GM18858 (cell line): ENCODE data around the gene SIK1.
"Not testable (repeated sequence)": the region's sequence is repeated elsewhere in the genome, so short reads cannot be mapped to it uniquely, and the experiment has no call there.

Experiments used
- ATAC-seq: cut with Tn5 transposase; IDR thresholded peaks from one replicate; pipeline ENCODE4 v1.9.1; 2021; ENCODE audit not compliant: unreplicated experiment

SIK1 gene

DNA sequence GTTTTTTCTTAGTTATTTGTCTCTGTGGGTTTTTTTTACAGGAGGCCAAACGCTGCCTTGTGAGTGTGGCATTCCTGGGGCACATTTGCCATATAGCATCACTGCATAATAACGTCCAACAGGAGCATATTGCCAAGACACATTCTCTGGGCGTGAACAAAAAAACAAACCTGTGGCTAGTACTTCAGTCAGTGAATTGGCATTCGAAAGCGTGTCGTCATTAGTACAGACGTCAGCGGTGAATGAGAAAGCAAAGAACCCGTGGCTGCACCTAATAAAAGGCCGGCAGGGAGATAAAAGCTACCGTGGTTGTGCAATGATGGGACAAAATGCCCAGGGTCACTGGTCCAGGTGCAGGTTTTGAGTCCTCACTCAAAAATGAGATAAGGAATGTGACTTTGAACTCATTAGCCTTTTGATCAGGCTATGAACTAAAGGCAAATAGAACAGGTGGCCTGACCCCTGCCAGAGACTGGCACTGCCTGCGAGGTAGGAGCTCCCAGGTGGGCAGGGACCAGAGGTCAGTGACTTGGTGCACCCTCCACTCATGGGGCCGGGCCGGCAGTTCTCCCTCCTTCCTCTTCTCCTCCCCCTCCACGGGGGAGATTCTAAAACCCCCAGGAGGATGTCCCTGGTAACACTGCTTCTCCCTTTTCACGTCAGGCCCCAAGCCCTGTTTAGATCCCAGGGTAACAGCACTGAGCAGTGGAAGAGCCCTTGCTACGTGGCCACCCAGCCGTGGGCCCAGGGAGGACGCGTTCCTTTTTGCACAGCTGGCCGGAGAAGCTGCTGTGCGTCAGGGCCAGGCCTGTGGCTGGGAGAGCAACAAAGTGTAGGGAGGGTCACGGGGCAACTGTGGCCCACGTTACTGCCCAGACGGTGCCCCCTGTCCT is 14.2 kb upstream of the SIK1 start:
- ATAC-seq: not testable (repeated sequence)

DNA sequence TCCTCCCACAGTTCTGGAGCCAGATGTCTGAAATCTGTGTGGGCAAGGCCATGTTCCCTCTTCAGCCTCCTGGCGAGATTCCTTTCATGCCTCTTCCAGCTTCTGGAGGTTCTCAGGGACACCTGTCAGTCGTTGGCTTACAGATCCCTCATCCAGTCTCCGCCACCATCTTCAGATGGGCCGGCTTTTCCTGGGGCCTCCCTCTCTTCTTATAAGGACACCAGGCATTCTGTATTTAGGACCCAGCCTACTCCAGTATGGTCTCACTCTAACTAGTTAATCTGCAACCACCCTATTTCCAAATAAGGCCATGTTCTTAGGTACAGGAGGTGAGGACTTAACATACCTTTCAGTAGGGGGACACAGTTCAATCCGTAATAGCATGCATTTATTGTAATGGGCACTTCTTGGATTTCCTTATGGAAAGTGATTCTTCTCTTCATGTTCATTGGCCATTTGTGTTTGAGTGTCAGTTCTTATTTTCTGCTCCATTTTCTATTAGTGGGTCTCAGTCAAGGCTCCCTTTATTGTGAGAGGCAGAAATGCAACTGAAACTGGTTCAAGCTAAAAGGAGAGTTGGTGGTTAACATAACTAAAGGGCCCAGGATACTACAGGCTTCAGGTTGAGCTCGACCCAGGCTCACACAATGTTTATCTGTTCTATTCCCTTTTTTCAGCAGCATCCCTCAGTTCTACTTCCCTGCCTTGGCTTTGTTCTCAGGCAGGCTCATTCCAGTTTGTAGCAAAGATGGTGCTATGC is 12.6 kb upstream of the SIK1 start:
- ATAC-seq: not testable (repeated sequence)

DNA sequence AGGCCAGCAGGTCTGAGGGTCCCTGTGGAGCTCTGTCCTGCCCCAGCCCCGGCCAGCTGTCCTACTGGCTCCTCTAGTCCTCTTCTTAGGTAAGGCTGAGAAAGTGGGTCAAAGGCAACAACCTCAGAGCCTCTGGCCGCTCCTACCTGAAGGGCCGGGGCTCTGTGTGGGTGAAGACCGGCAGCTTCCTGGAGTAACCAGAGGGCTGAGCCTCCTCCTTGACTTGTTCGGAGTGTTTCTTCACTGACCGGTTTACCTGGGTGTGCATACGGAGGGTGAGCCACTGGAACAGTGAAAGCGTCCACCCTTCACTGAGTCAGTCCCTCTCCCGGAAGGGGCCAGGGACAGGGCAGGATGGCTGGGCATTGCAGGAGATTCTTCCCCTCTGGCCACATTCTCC is 9.3 kb upstream of the SIK1 start:
- ATAC-seq: not testable (repeated sequence)

DNA sequence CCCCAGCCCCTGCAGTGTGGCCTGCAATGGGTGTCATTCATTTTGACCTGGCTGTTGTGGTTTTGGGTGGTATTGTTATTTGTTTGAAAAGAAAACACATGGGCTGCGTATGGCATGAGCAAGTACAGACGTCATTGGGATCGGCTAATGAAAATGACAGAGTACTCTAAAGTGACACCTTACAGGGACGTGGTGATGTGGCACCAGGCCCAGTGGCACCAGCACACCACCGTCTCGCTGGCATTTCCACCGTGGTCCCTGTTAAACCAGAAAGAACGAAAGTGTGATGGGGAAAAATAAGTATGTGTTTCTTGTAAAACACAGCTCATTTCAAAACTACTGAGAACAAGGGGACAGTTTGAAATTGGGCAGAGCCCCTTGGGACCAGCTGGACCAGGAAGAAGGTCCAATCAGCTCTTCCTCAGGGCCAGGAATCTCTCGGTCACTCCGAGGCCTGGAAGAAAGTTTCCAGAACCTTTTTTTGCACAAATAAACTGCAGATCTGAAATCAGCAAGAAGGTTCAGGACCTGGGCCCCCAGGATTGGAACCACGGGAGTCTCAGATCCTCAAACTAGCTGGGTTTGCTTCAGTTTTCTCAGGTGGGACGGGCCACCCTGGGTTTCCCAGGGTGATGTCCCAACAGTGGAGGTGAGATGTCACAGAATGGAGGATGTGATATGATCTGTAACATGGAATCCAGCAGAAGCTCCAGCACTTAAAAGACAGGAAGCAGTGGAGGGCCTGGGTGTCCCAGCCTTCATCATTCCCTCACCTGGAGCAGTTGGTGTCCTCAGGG is 6.6 kb upstream of the SIK1 start:
- ATAC-seq: not testable (repeated sequence)

DNA sequence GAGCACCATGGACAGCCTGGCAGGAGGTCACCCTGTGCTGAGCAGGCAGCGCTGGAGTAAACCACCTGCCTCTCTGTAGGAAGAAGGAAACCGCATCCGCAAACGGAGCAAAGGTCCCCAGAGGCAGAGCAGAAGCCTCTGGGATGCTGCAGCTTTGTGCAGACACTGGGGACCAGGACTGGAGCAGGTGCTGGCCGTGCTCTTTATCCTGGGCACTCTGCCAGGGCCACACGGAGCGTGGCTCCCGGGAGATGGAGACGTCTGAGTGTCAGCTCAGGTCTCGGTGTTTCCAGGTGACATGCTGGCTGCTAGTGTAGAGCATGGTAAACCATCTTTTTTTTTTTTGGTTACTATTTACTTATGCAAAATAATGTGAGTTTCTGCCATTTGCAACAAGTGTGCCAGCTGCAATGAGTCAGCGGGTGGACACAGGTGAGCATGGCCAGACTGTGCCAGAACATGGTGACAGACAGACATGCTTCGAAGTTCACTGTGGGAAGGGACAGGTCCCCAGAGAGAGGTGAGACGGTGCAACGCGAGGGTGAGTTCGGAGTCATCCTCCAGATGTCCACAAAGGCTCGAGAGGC is 4.0 kb upstream of the SIK1 start:
- ATAC-seq: not testable (repeated sequence)

DNA sequence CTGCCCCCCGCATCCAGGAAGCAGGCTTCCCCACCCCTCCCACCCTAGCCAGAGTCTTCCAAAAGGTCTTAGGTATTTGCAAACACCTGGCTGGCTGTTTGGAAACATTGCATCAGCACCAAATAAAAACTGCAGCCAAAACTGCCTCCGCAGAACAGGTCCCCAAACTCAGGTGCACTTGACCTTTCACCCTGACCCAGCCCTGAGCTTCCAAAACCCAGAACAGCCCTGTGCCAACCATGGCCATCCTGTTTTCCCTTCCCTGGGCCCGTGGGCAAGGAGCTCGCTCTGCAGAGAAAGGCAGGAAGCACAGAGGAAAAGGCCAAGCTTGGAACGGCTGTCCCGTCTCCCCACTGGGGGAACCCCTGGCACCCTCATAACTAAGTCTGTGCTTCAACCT is 2.0 kb upstream of the SIK1 start:
- not testable (repeated sequence) for ATAC-seq

DNA sequence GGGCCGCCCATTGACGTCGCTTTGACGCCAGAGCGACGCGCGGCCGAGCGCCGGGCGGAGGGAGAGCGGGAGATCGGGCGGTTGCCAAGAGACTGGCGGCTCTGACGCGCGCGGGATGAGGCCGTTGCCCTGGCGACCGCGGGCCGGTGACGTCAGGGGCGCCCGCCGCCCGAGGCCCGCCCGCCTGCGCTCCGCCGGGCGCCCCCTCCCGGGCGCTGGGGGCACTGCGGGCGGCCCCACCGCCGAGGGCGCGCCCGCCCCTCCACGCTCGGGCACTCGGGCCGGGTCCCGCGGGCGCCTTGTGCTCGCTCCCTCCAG is 270 bp upstream of the SIK1 start:
- peak; percentile 74 for ATAC-seq

DNA sequence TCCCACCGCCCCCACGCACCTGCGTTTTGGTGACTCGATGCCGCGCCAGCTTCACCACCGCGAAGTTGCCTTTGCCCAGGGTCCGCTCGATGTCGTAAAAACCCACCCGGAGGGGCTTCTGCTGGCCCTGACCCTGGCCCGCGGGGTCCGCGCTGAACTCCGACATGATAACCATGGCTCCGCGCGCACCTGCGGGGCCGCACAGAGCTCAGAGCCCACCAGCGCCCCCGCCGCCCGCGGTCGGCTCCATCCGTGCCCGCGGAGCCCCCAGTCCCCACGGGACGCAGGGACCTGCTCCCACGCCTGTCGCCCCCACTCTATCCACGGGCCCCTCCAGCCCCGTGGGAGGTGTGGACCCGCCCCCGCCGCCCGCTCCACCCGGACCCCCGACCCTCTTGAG is 927 bp downstream of the SIK1 start:
- ATAC-seq: not testable (repeated sequence)

DNA sequence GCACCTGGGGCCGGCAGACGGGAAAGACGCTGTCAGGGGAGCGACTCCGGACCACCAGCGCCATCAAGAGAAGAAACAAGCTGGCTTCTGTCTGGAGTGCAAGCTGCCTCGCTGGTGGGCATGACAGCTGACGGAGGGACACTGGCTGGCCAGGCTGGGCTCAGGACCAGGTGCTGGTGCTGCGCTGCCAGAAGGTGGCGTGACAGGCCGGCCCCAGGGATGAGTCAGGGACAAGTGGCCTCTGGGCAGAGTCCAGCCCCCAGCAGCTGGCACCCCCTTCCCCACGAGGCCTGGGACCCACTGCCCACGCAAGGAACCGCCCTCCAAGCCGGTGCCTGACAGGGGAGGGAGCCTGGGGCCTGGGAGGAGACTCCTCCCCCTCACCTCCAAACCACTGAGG is 7.5 kb downstream of the SIK1 start:
- ATAC-seq: not testable (repeated sequence)

DNA sequence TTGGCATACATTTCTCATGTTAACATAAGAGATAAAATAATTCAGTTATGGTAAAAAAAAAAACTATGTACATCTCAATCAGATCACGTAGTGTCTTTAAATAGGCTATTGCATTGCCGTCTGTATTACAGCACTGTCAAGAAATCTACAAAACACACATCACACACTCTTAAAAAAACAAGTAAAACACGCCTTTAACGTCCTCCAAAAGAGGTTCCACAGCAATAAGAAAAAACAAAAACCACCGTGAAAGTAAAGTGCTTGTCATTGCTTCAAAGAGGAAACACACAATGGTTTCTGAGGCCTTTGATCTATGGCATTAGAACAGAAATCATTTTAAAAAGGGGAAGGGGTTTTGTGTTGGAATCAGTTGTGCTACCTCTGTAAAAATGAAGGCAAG is 12.4 kb downstream of the SIK1 start:
- ATAC-seq: not testable (repeated sequence)

DNA sequence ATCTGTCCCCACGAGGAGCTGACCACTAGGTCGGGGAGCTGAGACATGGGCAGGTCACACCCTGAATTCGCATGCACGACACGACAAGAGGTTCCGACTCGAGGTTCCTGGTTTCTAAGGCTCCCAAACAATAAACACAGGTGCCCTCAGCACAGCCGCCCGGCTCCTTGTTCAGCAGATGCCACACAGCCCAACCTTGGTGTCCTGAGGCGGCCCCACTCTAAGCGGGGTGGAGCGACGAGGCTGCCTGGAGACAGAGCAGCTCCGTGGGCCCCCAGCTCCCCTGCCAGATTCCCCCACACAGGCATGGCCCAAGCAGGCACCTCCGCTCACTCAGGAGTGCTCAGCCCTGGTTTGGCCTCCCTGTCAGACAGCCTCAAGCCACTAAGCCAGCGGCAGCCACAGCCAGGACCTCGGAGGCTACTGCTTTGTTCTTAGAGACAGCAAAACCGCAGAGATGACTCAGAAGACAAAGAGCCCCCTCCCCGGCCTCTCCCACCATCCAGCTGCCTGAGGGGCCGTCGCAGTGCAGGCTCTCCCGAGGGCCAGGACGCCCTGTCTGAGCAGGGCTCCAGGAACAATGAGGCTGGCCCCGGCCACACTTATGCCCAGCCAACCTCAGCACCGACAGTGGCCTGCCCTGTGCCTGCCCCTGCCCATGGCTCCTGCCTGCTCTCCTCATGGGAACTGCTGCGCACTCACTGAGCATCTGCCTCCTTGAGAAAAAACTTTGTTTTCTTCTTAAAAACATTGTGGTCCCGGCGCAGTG is 14.7 kb downstream of the SIK1 start:
- not testable (repeated sequence) for ATAC-seq

DNA sequence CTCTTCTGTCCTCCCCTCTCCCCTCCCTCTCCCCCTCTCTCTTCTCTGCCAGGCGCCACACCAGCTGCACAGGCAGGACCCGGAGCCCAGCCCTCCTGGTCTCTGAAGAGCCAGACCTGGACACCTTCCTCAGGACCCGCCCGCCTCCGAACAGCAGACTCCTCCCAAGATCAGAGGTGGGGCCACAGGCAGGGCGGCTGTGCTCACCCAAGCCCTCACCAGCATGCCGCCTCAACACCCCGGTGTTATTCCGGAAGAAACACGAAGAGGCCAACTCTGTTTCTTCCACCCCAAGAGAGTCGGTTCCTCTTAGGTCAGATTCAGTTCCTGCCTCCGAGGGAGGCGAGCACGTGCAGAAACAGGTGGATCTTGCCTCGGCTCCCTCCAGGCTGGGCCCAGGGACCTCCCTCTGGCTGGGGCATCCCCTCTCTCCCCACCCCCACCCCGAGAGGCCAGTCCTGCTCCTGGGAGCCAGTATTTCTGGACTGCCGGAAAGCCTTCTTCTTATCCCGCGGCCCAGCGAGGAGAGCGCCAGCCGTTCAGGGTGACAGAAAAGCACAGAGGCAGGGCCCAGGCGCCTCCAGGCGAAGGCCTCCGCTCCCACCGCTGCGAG is 16.4 kb downstream of the SIK1 start:
- not testable (repeated sequence) for ATAC-seq

DNA sequence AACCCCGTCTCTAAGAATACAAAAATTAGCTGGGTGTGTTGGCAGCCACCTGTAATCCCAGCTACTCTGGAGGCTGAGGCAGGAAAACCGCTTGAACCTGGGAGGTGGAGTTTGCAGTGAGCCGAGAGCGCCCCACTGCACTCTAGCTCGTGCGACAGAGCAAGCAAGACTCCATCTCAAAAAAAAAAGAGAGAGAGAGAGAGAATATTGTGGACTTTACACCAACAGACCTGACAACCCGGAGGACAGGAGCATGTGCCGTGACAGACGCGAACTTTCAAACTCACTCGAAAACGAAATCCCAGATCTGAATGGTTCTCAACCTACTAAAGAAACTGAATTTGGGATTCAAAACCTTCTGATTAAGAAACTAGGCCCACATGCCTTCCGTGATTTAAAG is 19.8 kb downstream of the SIK1 start:
- ATAC-seq: not testable (repeated sequence)

DNA sequence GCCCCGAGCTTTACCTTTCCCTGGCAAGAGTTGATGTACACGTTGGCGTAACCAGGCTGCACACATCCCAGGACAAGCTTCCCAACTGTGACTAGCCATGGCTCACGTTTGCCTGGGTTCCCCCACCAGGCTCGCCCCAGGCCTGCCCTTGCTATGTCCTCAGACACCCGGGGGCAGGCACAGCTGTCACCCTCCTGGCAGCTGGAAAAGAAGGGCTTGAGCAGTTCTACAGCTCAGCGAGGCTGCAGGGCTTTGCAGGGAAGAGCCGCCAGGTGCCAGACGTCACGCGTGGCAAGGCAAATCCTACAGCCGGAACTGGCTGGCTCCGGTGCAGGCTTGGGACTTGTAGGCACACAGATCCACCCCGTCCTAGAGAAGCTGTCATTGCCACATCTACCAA is 22.5 kb downstream of the SIK1 start:
- ATAC-seq: not testable (repeated sequence)

DNA sequence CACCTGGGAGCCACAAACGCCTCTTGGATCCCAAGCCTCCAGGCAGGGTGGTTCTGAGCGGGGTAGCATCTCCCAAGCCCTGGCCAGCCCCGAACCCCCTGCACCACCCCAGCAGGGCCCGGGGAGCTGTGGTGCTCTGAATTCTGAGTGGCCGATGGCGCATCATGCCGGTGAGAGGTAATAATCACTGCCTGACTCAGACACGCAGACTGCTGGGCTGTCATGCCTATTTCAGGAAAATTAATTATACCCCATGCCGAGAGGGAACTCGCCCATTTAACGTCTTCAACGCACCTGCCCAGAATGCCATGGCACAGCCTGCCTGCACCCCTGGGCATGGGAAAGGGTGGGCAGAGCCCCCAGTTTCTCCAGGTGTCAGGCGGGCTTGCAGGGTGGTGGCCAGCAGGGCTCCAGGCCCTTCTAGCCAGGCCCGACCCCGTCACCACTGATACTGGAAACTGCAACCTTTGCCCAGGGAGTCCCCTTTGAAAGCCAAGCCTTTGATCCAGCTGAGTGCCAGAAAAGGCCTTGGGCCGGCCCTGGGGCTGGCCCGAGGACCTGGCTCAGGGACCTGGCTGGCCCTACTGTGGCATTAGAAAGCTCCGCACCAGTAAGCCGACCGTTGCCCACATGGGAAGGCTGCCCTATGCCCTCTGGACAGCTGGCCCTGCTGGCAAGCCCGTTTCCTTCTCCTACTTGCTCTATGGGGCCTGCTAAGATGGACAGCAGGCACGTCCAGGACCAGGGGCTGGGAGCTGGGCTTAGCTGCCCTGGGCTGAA is 23.1 kb downstream of the SIK1 start:
- ATAC-seq: not testable (repeated sequence)

DNA sequence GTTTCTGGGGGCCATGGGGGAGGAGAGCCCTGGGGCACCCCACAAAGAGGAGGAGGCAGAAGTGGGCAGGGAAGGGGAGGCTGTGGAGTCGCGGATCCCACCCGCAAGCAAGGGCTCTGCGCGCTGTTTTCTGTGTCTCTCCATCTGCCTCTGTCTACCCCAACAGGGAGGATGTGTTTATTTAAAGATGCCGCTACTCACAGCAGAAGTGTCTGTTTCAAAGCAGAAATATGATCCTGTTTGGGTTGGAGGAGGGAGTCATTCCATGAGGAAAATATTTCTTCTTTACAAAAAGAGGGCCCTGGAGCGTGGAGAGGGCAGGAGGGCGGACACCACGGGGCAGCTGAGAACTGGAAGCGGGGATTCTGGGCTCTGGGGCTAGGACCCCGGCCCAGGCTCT is 25.8 kb downstream of the SIK1 start:
- ATAC-seq: not testable (repeated sequence)

DNA sequence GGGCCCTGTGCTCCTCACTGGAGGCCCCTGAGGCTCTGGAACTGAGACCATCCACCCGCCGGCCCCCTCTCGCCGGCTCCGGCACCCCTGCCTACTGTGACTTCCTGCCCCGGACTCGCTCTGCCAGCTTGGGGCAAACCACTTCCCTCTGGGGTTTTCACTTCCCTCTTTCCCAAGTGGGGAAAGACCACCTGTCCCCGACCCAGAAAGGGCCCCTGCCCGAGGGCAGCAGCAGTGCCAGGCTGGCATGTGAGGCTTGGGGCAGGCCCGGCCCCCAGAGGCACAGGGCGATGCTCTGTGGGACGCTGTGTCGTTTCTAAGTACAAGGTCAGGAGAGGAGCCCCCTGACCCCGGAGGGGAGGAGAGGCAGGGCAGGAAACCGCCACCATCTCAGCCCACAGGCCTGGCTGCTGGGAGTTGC is 27.3 kb downstream of the SIK1 start:
- not testable (repeated sequence) for ATAC-seq

DNA sequence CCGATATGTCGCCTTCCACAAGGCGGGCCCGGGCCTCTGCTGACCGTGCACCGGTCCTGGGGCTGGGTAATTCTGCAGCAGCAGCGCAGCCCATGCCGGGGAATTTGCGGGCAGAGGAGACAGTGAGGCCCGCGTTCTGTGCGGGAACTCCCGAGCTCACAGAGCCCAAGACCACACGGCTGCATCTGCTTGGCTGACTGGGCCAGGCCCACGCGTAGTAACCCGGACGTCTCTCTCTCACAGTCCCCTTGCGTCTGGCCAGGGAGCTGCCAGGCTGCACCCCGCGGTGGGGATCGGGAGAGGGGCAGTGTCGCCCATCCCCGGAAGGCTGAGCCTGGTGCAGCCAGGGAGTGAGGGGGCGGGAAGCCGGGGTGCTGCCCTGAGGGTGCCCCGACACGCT is 27.8 kb downstream of the SIK1 start:
- not testable (repeated sequence) for ATAC-seq

DNA sequence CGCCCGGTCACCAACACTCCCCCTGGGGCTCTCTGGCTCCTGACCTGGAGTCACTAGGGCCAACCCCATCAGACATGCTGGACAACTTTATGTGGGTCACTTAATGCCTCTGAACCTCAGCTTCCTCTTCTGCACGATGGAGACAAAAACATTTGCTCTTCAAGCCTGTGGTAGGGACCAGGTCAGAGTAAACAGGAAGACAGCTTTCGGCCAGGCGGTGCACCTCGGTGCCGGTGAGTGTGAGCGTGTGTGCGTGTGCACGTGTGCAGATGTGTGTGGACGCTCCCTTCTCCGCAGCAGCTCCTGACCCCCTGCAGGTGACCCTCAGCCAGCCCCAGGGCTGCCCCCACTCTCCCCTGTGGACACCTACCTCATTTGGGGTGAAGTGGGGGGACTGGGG is 28.4 kb downstream of the SIK1 start:
- not testable (repeated sequence) for ATAC-seq
